Measurements from ENCODE around the gene TBC1D25.

DNA sequence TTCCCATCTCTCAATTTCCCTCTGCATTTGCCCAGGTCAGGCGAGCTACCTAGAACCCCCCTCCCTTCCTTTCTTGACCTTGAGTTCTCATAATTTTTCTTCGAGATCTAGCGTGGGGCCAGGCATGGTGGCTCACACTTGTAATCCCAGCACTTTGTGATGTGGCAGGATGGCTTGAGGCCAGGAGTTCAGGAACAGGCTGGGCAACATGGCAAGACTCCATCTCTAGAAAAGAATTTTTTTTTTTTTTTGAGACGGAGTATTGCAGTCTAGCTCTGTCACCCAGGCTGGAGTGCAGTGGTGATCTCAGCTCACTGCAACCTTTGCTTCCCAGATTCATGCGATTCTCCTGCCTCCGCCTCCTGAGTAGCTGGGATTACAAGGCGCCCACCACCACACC lies 35.3 kb upstream of the TBC1D25 start:
- TF ChIP-seq POLR2A (IDR thresholded peaks at IDR 0.05; ENCODE audit: low read depth) (no peak), POLR2AphosphoS5 (IDR thresholded peaks at IDR 0.05) (no peak), EP300 (IDR thresholded peaks at IDR 0.05) (no peak)
- TF ChIP-seq, protein P1, sequence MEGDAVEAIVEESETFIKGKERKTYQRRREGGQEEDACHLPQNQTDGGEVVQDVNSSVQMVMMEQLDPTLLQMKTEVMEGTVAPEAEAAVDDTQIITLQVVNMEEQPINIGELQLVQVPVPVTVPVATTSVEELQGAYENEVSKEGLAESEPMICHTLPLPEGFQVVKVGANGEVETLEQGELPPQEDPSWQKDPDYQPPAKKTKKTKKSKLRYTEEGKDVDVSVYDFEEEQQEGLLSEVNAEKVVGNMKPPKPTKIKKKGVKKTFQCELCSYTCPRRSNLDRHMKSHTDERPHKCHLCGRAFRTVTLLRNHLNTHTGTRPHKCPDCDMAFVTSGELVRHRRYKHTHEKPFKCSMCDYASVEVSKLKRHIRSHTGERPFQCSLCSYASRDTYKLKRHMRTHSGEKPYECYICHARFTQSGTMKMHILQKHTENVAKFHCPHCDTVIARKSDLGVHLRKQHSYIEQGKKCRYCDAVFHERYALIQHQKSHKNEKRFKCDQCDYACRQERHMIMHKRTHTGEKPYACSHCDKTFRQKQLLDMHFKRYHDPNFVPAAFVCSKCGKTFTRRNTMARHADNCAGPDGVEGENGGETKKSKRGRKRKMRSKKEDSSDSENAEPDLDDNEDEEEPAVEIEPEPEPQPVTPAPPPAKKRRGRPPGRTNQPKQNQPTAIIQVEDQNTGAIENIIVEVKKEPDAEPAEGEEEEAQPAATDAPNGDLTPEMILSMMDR (IDR thresholded peaks at IDR 0.05) = no peak
